Measurements from ENCODE around the gene ZNF639. TPM values are rescaled to one million over a fixed set of nuclear protein-coding genes. Genes with fewer than 3 reads are reported as not detected.

ZNF639 gene
- total and polyA plus RNA-seq, 10 of the 15 experiments (the other 5 are each of a cell fraction or from before 2014, with no cell fraction given) = 16.3 to 61.2 (median 35.3) TPM

GRCh38 chr3:179336345-179336929 is 13.6 kb downstream of the ZNF639 start (continued):
- no peak for TF ChIP-seq MLLT1 (IDR thresholded peaks at IDR 0.05)
- TF ChIP-seq BCL11A (IDR thresholded peaks at IDR 0.05; ENCODE audit: low read depth, low read length) = no peak

GRCh38 chr3:179347345-179348194 is 24.7 kb downstream of the ZNF639 start, which contains the start of gene MFN1:
Gene MFN1, plus strand, starts transcription at chr3:179347709. Its CDS starts 1,143 bp downstream, at chr3:179348852.
- H3K4me1 ChIP-seq (ENCODE audit: control insufficient read depth, insufficient read depth, low read length) = no peaks in the 10 kb centered on the region; the same call in 1 of the 2 replicates
- peak within 1 kb of the TSS; percentile 91 for H3K4me2 ChIP-seq (ENCODE audit: control insufficient read depth, insufficient read depth)
- H3K9ac ChIP-seq (ENCODE audit: control insufficient read depth, insufficient read depth, low read length) = peak within 1 kb of the TSS; percentile 91
- WGBS (ENCODE audit: insufficient coverage, insufficient replicate concordance, low lambda C conversion rate, missing lambda C conversion rate) = 2% methylated on average over 61 of the region's 63 CpGs
- no peaks in the 10 kb centered on the region for H4K20me1 ChIP-seq (ENCODE audit: control insufficient read depth, insufficient read depth)
- ChIA-PET SMC1A (ENCODE audit: uncharacterized antibody, unreplicated experiment) (interaction anchor here (0.6 to 2.7 kb wide), 13 partner anchors 17 to 928 kb away, joined by 3 to 11 read pairs (median 3); partner anchors contain the start of genes ACTL6A and ZNF639), RAD21 (ENCODE audit: unreplicated experiment) (interaction anchor here (0.7 to 4.6 kb wide), 6 partner anchors 22 to 301 kb away, joined by 3 to 35 read pairs (median 7); partner anchors contain the start of gene ZNF639), POLR2A (interaction anchor here (0.6 to 8.0 kb wide), 12 partner anchors 10 to 276 kb away, joined by 3 to 63 read pairs (median 3); partner anchors contain the start of genes ACTL6A, MRPL47, NDUFB5 and ZMAT3), CTCF (interaction anchor here (0.8 to 7.3 kb wide), 5 partner anchors 9 to 301 kb away, joined by 3 to 62 read pairs (median 4); partner anchors contain the start of gene ZNF639)
- FAIRE-seq (peak; percentile 99), ATAC-seq (peak; percentile 95), DNase-seq (ENCODE audit: low read depth, low spot score) (peak; percentile 87)
- H3K27me3 ChIP-seq (replicated peaks in 1 of 2; ENCODE audit: control insufficient read depth in 2 of 2, insufficient read depth in 2 of 2, low read length in 1 of 2) = no peaks in the 10 kb centered on the region
- H3K4me3 ChIP-seq = peak within 1 kb of the TSS; percentile 71
- no peaks in the 10 kb centered on the region for H3K9me3 ChIP-seq (replicated peaks; ENCODE audit: control insufficient read depth, insufficient read depth, low read length)
- in situ Hi-C loops (cut with MboI) = loop anchor here (25.0 kb wide), 1 partner anchor 1265 kb away; the partner anchor contains the start of gene TTC14
- peak within 1 kb of the TSS; percentile 98 for H2AFZ ChIP-seq (ENCODE audit: control insufficient read depth, low read depth, low read length)
- H3K27ac ChIP-seq (ENCODE audit: control insufficient read depth, insufficient read depth) = peak within 1 kb of the TSS; percentile 96
- intact Hi-C loops (cut with micrococcal nuclease; ENCODE audit: unreplicated experiment) = loop anchor here (2.0 to 5.0 kb wide), 2 partner anchors 25 to 255 kb away; partner anchors contain the start of genes MRPL47, NDUFB5 and ZNF639
- TSS peak; percentile 91 for BruUV-seq (replicated peaks)
- H3K79me2 ChIP-seq (ENCODE audit: control insufficient read depth, insufficient read depth, low read length) = peaks cover 51% of the 10 kb centered on the region
- peaks cover 0 to 28% of the 10 kb centered on the region in 2 experiments; a peak in 2 of 4 replicates for H3K36me3 ChIP-seq (ENCODE audit: control insufficient read depth in 2 of 2, insufficient read depth in 2 of 2, low read length in 1 of 2)
- no peak for TF ChIP-seq FOXM1 (IDR thresholded peaks at IDR 0.05; ENCODE audit: low read depth, low read length)
- no peak for TF ChIP-seq RELA (IDR thresholded peaks at IDR 0.05; ENCODE audit: borderline replicate concordance, partially characterized antibody)
- TF ChIP-seq ESRRA (IDR thresholded peaks at IDR 0.05; ENCODE audit: low read length) = no peak
- TF ChIP-seq NBN (IDR thresholded peaks at IDR 0.05) = peak; percentile 55
- TF ChIP-seq NR2F1 (conservative IDR thresholded peaks at IDR 0.05) = no peak
- TF ChIP-seq GATAD2B (conservative IDR thresholded peaks at IDR 0.05; ENCODE audit: low read depth) = no peak; the same call in 1 of the 2 replicates
- TF ChIP-seq RCOR1 (conservative IDR thresholded peaks at IDR 0.05; ENCODE audit: low read depth, low read length) = no peak
- TF ChIP-seq SPI1 (IDR thresholded peaks at IDR 0.05; ENCODE audit: borderline replicate concordance, insufficient read depth, low read depth, low read length) = peak; percentile 27; the same call in 1 of the 2 replicates
- TF ChIP-seq RAD51 (IDR thresholded peaks at IDR 0.05) = no peak
- TF ChIP-seq ZBTB33 (IDR thresholded peaks at IDR 0.05) = no peak
- no peak for TF ChIP-seq CEBPB (IDR thresholded peaks at IDR 0.05; ENCODE audit: borderline replicate concordance in 1 of 2, low read depth in 2 of 2, low read length in 2 of 2)
- TF ChIP-seq HDGF (IDR thresholded peaks at IDR 0.05) = peak; percentile 87
- peak; percentile 46 for TF ChIP-seq DPF2 (IDR thresholded peaks at IDR 0.05)
- no peak for TF ChIP-seq JUNB (IDR thresholded peaks at IDR 0.05)
- peak; percentile 56; the same call in 1 of the 2 replicates for TF ChIP-seq RB1 (IDR thresholded peaks at IDR 0.05; ENCODE audit: borderline replicate concordance)
- no peak for TF ChIP-seq HDAC6 (IDR thresholded peaks at IDR 0.05; ENCODE audit: unreplicated experiment)
- TF ChIP-seq EZH2 (IDR thresholded peaks at IDR 0.05; ENCODE audit: borderline replicate concordance, control insufficient read depth, low read depth, low read length) = no peak

Data from GM12878 (cell line).